22Rv1 (cell line): ENCODE measurements around the gene MBOAT2.

Experiments
- H3K27ac ChIP-seq: fragments of 450-650 bp; 2 replicates; pipeline ENCODE4 v1.5.1; 2017
- CTCF ChIP-seq: fragments of 450-650 bp; IDR thresholded peaks from 2 replicates; pipeline ENCODE4 v1.5.1; 2017; ENCODE audit warnings: mild to moderate bottlenecking
- ZFX ChIP-seq: fragments of 450-650 bp; IDR thresholded peaks from 2 replicates; pipeline ENCODE4 v1.6.1; 2017; ENCODE audit warnings: antibody characterized with exemption, borderline replicate concordance

The MBOAT2 gene

DNA sequence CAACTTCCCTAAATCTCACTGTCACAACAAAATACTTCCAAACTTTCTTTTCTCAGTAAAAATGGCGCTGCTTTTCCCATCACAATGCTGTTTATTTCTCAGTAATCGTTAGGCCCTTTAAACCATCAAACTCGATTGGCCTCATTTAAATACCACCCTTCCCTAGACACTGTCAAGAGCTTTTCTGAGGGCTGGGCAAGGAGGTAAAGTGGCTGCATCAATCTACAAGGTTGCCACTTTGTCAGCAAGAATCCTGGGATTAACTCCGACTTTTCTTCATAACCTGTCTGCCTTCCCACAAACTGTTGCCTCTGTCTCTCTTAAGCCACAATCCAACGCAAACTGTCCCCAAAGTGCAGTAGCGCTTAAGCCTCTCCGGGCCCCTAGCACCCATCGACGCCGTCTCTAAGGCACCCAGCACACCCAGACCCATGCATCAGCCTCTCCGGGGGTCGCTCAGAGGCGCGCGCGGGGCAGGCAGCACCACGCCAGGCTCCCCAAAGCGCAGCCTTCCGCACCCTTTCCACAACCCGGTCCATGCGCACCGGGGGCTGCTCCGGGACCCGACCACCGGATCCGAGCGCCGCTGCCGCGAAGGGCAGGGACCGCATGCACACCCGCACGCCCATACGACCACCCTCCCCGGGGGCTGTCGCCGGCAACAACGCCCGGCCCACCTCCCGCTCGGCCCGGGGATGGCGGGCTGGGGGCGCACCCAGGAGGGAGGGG lies 683 bp downstream of the MBOAT2 start:
- TF ChIP-seq ZFX (no peak), CTCF (no peak)
- peak overlapping the region; percentile 41 for H3K27ac ChIP-seq

DNA sequence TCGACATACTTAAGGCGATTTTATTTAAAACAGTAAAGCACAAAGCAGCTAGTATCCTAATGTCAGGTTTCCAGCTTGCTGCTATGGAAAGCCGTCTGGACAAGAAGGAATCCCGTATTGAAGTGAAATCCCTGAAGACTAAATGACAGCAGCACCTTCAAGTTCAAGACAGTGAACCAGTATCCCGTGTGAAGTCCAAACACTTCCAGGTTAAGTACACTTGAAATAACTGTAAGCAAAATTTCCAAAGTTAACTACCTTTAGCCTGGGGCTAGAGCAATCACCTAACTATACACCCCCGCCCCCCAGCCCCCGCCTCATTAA lies 1.2 kb downstream of the MBOAT2 start:
- peak overlapping the region; percentile 41 for H3K27ac ChIP-seq
- TF ChIP-seq CTCF = no peak

DNA sequence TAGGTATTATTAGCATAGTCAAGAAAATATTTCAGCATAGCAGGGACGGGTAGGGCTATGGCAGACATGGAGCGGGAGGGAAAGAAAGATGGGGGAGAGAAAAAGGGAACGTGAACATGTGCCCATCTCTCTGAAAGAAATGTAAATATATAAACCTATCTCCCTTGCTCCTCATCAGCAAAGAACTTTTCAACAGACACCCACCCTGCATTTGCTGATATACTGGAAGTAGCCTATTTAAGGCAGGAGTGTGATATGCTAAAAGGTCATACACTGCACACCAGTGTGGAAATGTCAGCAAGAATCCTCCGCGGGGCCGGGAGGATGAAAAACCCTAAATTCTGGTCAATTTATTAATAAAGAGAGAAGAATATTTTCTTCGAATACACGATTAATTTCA lies 1.7 kb downstream of the MBOAT2 start:
- H3K27ac ChIP-seq = peak overlapping the region; percentile 41
- no peak for TF ChIP-seq CTCF
- TF ChIP-seq ZFX = no peak

GRCh38 chr2:9001229-9001628 lies 2.3 kb downstream of the MBOAT2 start:
- H3K27ac ChIP-seq = peak overlapping the region; percentile 41
- TF ChIP-seq CTCF = no peak
- TF ChIP-seq ZFX = no peak

- TF ChIP-seq CTCF (no peak), ZFX (no peak)
Measured at GRCh38 chr2:9000442-9000841, 3.0 kb downstream of the MBOAT2 start.

DNA sequence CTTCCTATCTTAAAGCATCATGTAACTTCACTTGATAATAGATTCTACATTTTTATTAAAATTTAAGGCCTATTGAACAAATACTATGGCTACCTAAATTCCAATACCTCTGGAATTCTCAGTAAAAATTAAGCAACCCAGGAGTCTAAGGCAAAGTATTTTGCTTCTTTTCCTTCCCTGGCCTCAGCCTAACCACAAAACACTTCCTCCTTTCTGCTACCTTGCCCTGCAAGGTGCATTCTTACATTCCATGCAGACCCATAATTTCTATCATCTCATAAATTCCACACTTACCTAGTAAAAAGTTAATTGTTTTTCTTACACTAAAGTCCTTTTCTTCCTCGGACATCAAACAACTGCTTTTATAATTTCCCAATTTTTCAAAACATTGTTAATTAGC lies 3.7 kb downstream of the MBOAT2 start:
- TF ChIP-seq ZFX (no peak), CTCF (no peak)

More at GRCh38 chr2:9000442-9000841, 3.0 kb downstream of the MBOAT2 start:
- H3K27ac ChIP-seq = no peak overlapping the region

DNA sequence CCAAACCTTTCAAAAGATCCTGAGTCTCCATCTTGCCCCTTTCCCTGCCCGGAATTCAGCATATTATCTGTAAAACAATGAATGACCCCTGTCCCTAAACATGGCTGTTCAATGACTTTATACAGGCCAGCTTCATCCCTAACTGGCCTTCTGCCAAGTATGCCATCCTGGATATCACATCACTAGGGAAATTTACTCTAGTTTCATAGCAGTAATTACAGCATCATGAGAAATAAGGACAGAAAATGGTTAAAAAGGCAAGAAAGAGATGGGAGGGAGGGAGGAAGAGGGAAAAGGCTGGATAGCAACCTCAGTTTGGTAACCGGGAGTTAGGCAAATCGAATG lies 4.4 kb downstream of the MBOAT2 start:
- TF ChIP-seq ZFX = no peak
- TF ChIP-seq CTCF = no peak

More for the DNA sequence above, 3.7 kb downstream of the MBOAT2 start:
- H3K27ac ChIP-seq = no peak overlapping the region

More for the DNA sequence above, 4.4 kb downstream of the MBOAT2 start:
- no peak overlapping the region for H3K27ac ChIP-seq
